Ovary (tissue), 3 donors: ENCODE results near the gene CDKAL1.

Source experiments
- EP300 ChIP-seq: sonication (generic); formaldehyde crosslinking; IDR thresholded peaks from one replicate; pipeline ENCODE4 v1.6.1; 2017; ENCODE audit warnings: antibody characterized with exemption
- POLR2A ChIP-seq: fragments of 450-650 bp; IDR thresholded peaks from one replicate; pipeline ENCODE4 v1.6.1; 2017; ENCODE audit warnings: antibody characterized with exemption, mild to moderate bottlenecking, moderate library complexity
- TF ChIP-seq, protein P1 (sequence below), 3 donors: fragments of 450-650 bp in 2 of 3; fragments of 200-600 bp in 1 of 3; IDR thresholded peaks; one replicate each; pipeline versions ENCODE4 v1.5.1 to v1.8.0; 2016 to 2022; ENCODE audit warnings: antibody characterized with exemption in 3 of 3, mild to moderate bottlenecking in 1 of 3
- donor health status: DM: no; HTN: no; CAD: no.

DNA sequence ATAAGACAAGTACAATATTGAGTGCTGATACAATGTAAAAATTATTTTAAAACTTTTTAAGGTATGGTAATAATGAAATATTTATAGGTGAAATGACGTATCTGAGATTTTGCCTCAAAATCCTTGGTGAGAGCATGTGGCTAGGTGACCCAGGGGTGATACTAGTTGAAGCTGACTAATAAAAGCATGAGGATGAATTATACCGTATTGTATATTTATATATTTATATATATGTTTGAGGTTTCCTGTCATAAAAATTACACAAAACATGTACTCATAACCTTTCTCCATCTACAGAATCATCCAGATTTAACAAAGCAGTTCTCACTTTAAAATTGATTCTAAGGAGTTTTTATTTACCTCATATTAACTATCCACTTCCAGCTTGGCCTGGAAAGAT, 358.1 kb downstream of the CDKAL1 start:
- TF ChIP-seq, protein P1, sequence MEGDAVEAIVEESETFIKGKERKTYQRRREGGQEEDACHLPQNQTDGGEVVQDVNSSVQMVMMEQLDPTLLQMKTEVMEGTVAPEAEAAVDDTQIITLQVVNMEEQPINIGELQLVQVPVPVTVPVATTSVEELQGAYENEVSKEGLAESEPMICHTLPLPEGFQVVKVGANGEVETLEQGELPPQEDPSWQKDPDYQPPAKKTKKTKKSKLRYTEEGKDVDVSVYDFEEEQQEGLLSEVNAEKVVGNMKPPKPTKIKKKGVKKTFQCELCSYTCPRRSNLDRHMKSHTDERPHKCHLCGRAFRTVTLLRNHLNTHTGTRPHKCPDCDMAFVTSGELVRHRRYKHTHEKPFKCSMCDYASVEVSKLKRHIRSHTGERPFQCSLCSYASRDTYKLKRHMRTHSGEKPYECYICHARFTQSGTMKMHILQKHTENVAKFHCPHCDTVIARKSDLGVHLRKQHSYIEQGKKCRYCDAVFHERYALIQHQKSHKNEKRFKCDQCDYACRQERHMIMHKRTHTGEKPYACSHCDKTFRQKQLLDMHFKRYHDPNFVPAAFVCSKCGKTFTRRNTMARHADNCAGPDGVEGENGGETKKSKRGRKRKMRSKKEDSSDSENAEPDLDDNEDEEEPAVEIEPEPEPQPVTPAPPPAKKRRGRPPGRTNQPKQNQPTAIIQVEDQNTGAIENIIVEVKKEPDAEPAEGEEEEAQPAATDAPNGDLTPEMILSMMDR (IDR thresholded peaks at IDR 0.05): no peak
- TF ChIP-seq POLR2A (no peak), EP300 (no peak)
